PFSK-1 (cell line): ENCODE measurements around the gene ATL3.

Experiments
- FOXP2 ChIP-seq: optimal IDR thresholded peaks from 2 replicates; pipeline ENCODE3; 2011; ENCODE audit warnings: borderline replicate concordance, control low read depth, inconsistent platforms; ENCODE audit not compliant: insufficient read depth; ENCODE audit errors: extremely low read length, extremely low read depth
- POLR2AphosphoS5 ChIP-seq: IDR thresholded peaks from 2 replicates; pipeline ENCODE4 v1.6.1; 2012; ENCODE audit warnings: low read depth, mild to moderate bottlenecking, control low read depth, low read length, moderate library complexity
- SIN3A ChIP-seq: IDR thresholded peaks from 2 replicates; pipeline ENCODE4 v1.6.1; 2012; ENCODE audit warnings: mild to moderate bottlenecking, low read length, moderate library complexity, borderline replicate concordance; ENCODE audit not compliant: insufficient read depth
- TAF1 ChIP-seq: IDR thresholded peaks from 2 replicates; pipeline ENCODE4 v1.6.1; 2012; ENCODE audit warnings: low read length, control low read depth, borderline replicate concordance; ENCODE audit not compliant: insufficient read depth
- TF ChIP-seq, protein P1 (sequence below), 2 experiments: IDR thresholded peaks; 2 replicates each; pipeline versions ENCODE4 v1.6.1 to v1.8.0; 2011 to 2012; ENCODE audit warnings: low read depth in 2 of 2, low read length in 2 of 2, control low read depth in 1 of 2, inconsistent platforms in 1 of 2, mild to moderate bottlenecking in 1 of 2, moderate library complexity in 1 of 2; ENCODE audit not compliant: insufficient read depth in 1 of 2

DNA sequence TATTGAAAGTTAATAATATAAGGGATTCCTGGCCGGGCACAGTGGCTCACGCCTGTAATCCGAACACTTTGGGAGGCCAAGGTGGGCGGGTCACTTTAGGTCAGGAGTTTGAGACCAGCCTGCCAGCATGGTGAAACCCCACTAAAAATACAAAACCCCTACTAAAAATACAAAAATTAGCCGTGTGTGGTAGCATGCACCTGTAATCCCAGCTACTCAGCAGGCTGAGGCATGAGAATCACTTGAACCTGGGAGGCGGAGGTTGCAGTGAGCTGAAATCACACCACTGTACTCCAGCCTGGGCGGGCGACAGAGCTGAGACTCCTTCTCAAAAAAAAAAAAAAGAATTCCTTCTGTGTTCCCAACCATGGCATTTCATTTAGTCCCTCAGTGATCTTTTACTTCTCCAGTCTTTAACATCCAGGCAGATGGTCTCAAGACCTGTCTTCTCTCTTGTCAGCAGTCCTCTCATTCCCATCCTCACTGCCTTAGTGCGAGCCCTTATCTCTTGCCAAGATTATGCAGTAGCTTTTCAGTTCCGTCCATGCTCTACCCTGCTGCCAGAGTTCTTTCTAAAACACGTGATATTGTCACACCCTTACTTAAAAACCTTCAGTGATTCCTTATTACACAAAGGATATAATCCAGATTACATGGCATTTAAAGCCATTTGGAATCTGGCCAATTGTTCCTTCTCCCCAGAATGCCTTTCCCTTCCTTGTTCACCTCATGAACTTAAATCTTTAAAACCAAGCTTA, 28.0 kb upstream of the ATL3 start:
- TF ChIP-seq TAF1 (no peak), POLR2AphosphoS5 (no peak), SIN3A (no peak), FOXP2 (no peak)
- TF ChIP-seq, protein P1, sequence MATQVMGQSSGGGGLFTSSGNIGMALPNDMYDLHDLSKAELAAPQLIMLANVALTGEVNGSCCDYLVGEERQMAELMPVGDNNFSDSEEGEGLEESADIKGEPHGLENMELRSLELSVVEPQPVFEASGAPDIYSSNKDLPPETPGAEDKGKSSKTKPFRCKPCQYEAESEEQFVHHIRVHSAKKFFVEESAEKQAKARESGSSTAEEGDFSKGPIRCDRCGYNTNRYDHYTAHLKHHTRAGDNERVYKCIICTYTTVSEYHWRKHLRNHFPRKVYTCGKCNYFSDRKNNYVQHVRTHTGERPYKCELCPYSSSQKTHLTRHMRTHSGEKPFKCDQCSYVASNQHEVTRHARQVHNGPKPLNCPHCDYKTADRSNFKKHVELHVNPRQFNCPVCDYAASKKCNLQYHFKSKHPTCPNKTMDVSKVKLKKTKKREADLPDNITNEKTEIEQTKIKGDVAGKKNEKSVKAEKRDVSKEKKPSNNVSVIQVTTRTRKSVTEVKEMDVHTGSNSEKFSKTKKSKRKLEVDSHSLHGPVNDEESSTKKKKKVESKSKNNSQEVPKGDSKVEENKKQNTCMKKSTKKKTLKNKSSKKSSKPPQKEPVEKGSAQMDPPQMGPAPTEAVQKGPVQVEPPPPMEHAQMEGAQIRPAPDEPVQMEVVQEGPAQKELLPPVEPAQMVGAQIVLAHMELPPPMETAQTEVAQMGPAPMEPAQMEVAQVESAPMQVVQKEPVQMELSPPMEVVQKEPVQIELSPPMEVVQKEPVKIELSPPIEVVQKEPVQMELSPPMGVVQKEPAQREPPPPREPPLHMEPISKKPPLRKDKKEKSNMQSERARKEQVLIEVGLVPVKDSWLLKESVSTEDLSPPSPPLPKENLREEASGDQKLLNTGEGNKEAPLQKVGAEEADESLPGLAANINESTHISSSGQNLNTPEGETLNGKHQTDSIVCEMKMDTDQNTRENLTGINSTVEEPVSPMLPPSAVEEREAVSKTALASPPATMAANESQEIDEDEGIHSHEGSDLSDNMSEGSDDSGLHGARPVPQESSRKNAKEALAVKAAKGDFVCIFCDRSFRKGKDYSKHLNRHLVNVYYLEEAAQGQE (IDR thresholded peaks at IDR 0.05; ENCODE audit: insufficient read depth in 1 of 2, low read depth in 2 of 2, low read length in 2 of 2), result no peak
